ENCODE results near the gene TADA1. TPM values are rescaled to one million over a fixed set of nuclear protein-coding genes. Genes with fewer than 3 reads are reported as not detected.
A peak's percentile ranks its signal among the peaks of the same experiment; 100 is the strongest.

The TADA1 gene
- total RNA-seq, 4 donors from 2014 or later = 6.6 to 13.5 (median 8.4) TPM

- H3K4me3 ChIP-seq = no peak overlapping the region
- H3K4me1 ChIP-seq = no peaks in the 10 kb centered on the region
- TF ChIP-seq CTCF (IDR thresholded peaks at IDR 0.05) = no peak
- no peak for TF ChIP-seq POLR2A (IDR thresholded peaks at IDR 0.05)
- H3K9me3 ChIP-seq = no peaks in the 10 kb centered on the region
- H3K36me3 ChIP-seq = peaks cover 0 to 94% (median 0%) of the 10 kb centered on the region in 3 donors
- DNase-seq = no peak
- H3K27ac ChIP-seq = no peak overlapping the region
- no peaks in the 10 kb centered on the region for H3K27me3 ChIP-seq
These were observed 20.5 kb downstream of the TADA1 start for GRCh38 chr1:166855558-166855957.

GRCh38 chr1:166852918-166853317 lies 23.1 kb downstream of the TADA1 start:
- no peaks in the 10 kb centered on the region for H3K4me1 ChIP-seq
- peaks cover 0 to 97% (median 0%) of the 10 kb centered on the region in 3 donors for H3K36me3 ChIP-seq
- H3K27ac ChIP-seq = no peak overlapping the region
- no peak for TF ChIP-seq POLR2A (IDR thresholded peaks at IDR 0.05)
- no peak for TF ChIP-seq CTCF (IDR thresholded peaks at IDR 0.05)
- no peak overlapping the region for H3K4me3 ChIP-seq
- H3K9me3 ChIP-seq = no peaks in the 10 kb centered on the region
- H3K27me3 ChIP-seq = no peaks in the 10 kb centered on the region
- no peak for DNase-seq

- Histone ChIP-seq H3K27ac (no peak overlapping the region), H3K36me3 (peaks cover 0 to 96% (median 0%) of the 10 kb centered on the region in 3 donors), H3K9me3 (no peaks in the 10 kb centered on the region), H3K4me1 (peaks cover 0 to 2% (median 0%) of the 10 kb centered on the region in 4 donors), H3K4me3 (no peak overlapping the region), H3K27me3 (no peaks in the 10 kb centered on the region)
- no peak for DNase-seq
- TF ChIP-seq POLR2A (IDR thresholded peaks at IDR 0.05) (no peak), CTCF (IDR thresholded peaks at IDR 0.05) (no peak)
These were observed 26.9 kb downstream of the TADA1 start for GRCh38 chr1:166849135-166849534.

GRCh38 chr1:166848193-166848592 lies 27.9 kb downstream of the TADA1 start:
- H3K9me3 ChIP-seq = no peaks in the 10 kb centered on the region
- H3K4me1 ChIP-seq = peaks cover 0 to 12% (median 0%) of the 10 kb centered on the region in 4 donors
- TF ChIP-seq POLR2A (IDR thresholded peaks at IDR 0.05) (no peak), CTCF (IDR thresholded peaks at IDR 0.05) (no peak)
- no peak overlapping the region for H3K4me3 ChIP-seq
- peaks cover 0 to 96% (median 0%) of the 10 kb centered on the region in 3 donors for H3K36me3 ChIP-seq
- no peaks in the 10 kb centered on the region for H3K27me3 ChIP-seq
- H3K27ac ChIP-seq = no peak overlapping the region
- DNase-seq = no peak

GRCh38 chr1:166844791-166845190 lies 31.3 kb downstream of the TADA1 start:
- DNase-seq = no peak
- H3K4me1 ChIP-seq = peaks cover 0 to 42% (median 8%) of the 10 kb centered on the region in 4 donors
- no peak overlapping the region for H3K4me3 ChIP-seq
- H3K9me3 ChIP-seq = no peaks in the 10 kb centered on the region
- H3K27me3 ChIP-seq = no peaks in the 10 kb centered on the region
- H3K36me3 ChIP-seq = peaks cover 0 to 84% (median 0%) of the 10 kb centered on the region in 3 donors
- TF ChIP-seq CTCF (IDR thresholded peaks at IDR 0.05) (no peak), POLR2A (IDR thresholded peaks at IDR 0.05) (no peak)
- peak overlapping the region in 1 of 4 donors; percentile 17 for H3K27ac ChIP-seq
